Spinal cord (tissue), 10 donors: ENCODE measurements around the gene GCLC. TPM values are rescaled to one million over a fixed set of nuclear protein-coding genes. Genes with fewer than 3 reads are reported as not detected.

Experiments
- DNase-seq, 6 donors: peaks; one replicate each; pipeline versions ENCODE4 v3.0.0 to v3.0.0-alpha.2; 2013 to 2015; ENCODE audit warnings: low spot score in 6 of 6, low read depth in 4 of 6
- H3K27ac ChIP-seq: one replicate; pipeline ENCODE4 v1.5.1; 2013; ENCODE audit warnings: low read depth, low read length, control low read depth
- H3K27me3 ChIP-seq: one replicate; pipeline ENCODE4 v1.6.1; 2013; ENCODE audit warnings: low read length; ENCODE audit not compliant: control insufficient read depth, insufficient read depth
- H3K36me3 ChIP-seq: one replicate; pipeline ENCODE4 v1.6.1; 2013; ENCODE audit warnings: low read length; ENCODE audit not compliant: control insufficient read depth, insufficient read depth
- H3K4me1 ChIP-seq: one replicate; pipeline ENCODE4 v1.6.1; 2013; ENCODE audit warnings: low read length; ENCODE audit not compliant: control insufficient read depth, insufficient read depth
- H3K4me3 ChIP-seq: one replicate; pipeline ENCODE4 v1.5.1; 2013; ENCODE audit warnings: low read depth, low read length, control low read depth
- H3K9me3 ChIP-seq: one replicate; pipeline ENCODE4 v1.6.1; 2013; ENCODE audit warnings: low read length; ENCODE audit not compliant: control insufficient read depth, insufficient read depth
- WGBS: methylation state at CpG from one replicate; pipeline ENCODE4 v1.1.5; 2013; ENCODE audit warnings: missing lambda C conversion rate; ENCODE audit not compliant: insufficient coverage; 5-methylcytosine and 5-hydroxymethylcytosine counted together
- polyA plus RNA-seq, 2 donors: library from polyadenylated mRNA; unstranded; fragments of 120-200 nt; gene quantifications; one replicate each; pipeline ENCODE4 v1.2.1, GENCODE V29; 2013; ENCODE audit not compliant: insufficient read length in 2 of 2
- total RNA-seq, 2 donors: library from RNA; depleted of rRNA in 1 of 2; stranded (reverse); fragments of 120-200 nt in 1 of 2; fragments of >200 nt in 1 of 2; gene quantifications; one replicate each; pipeline versions ENCODE4 v1.2.3 to v1.2.4, GENCODE V29; 2013 to 2014
- donor health status: healthy.

The GCLC gene
- total and polyA plus RNA-seq, 4 donors, result 31.1 to 61.5 (median 38.6) TPM

GRCh38 chr6:53529324-53530036 lies 15.4 kb downstream of the GCLC start:
- Histone ChIP-seq H3K27me3 (no peaks in the 10 kb centered on the region), H3K4me3 (no peak overlapping the region), H3K36me3 (no peaks in the 10 kb centered on the region), H3K9me3 (no peaks in the 10 kb centered on the region), H3K4me1 (peaks cover 6% of the 10 kb centered on the region), H3K27ac (no peak overlapping the region)
- WGBS, result 66% methylated on average over 5 of the region's 5 CpGs
- no peak for DNase-seq

DNA sequence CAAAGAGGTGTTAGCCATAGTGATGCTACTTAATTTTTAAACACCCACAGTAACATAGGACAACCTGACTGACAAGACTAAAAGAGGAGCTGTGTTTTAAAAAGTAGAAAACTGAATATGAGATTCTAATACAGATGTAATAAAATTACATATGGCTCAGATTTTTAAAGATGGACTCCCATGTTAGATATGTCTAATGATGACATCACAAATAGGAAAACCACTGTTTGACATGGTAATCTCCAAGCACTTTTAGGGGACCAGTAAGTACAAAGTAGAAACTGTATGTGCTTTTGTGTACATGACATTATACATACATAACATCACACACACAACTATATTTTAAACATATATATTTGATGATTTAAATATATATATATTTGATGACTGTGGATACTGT lies 16.8 kb downstream of the GCLC start:
- H3K4me1 ChIP-seq, result peaks cover 10% of the 10 kb centered on the region
- no peaks in the 10 kb centered on the region for H3K9me3 ChIP-seq
- no peak overlapping the region for H3K4me3 ChIP-seq
- no peaks in the 10 kb centered on the region for H3K36me3 ChIP-seq
- no peaks in the 10 kb centered on the region for H3K27me3 ChIP-seq
- H3K27ac ChIP-seq, result no peak overlapping the region
- no peak for DNase-seq

DNA sequence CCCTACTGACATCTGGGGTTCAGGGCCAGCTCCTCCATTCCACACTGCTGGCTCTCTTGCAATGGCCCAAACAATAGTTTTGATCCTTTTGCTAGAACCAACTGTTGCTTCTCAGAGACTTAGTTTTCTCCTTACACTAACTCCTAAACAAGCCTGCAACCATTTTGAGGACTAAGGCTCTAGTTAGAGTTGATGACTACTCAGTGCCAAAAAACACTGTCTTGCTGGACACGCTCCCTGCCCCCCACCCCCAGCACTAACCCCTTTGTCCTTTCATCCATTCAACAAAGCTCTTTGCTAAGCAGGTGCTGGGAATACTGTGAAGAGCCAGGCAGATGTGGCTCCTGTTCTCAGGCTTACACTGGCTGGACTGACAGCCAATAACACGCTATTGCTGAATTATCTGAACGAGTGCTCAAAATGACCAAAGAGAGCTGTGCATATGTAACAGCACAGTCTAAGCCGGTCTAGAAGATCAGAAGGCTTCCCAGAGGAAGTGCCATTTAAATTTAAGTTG lies 17.6 kb downstream of the GCLC start:
- Histone ChIP-seq H3K27ac (no peak overlapping the region), H3K4me1 (peaks cover 10% of the 10 kb centered on the region), H3K4me3 (no peak overlapping the region), H3K27me3 (no peaks in the 10 kb centered on the region), H3K36me3 (no peaks in the 10 kb centered on the region), H3K9me3 (no peaks in the 10 kb centered on the region)
- DNase-seq, result no peak
- 36% methylated on average over 3 of the region's 4 CpGs for WGBS

DNA sequence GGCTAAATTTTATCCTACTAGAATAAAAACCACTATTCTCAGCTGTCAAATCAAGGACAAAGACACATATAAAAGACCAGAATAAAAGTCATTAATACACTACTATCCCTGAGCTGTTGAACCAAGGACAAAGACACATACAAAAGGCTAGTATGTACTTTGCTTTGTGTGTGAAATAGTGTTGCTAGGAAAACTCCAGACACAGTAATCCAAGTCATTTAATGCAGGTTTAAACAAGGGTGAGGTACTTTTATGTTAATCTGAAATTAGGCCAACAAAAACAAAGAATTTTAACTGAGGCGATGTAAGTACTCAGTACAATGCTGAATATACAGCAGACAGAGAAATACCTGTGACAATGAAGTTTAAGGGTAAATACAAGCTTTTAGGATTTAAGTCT lies 18.9 kb downstream of the GCLC start:
- Histone ChIP-seq H3K9me3 (no peaks in the 10 kb centered on the region), H3K4me1 (peaks cover 10% of the 10 kb centered on the region), H3K27me3 (no peaks in the 10 kb centered on the region), H3K36me3 (no peaks in the 10 kb centered on the region), H3K27ac (no peak overlapping the region), H3K4me3 (no peak overlapping the region)
- DNase-seq, result peak in 2 of 6 donors; percentile 16 to 23
- no CpG with 5 or more reads among the region's 1 CpG for WGBS

- H3K36me3 ChIP-seq, result peaks cover 5% of the 10 kb centered on the region
- no peak for DNase-seq
- WGBS, result 80% methylated on average over 1 of the region's 1 CpG
- H3K4me3 ChIP-seq, result no peak overlapping the region
- no peaks in the 10 kb centered on the region for H3K27me3 ChIP-seq
- H3K27ac ChIP-seq, result no peak overlapping the region
- H3K4me1 ChIP-seq, result peaks cover 10% of the 10 kb centered on the region
- H3K9me3 ChIP-seq, result no peaks in the 10 kb centered on the region
These were observed 20.5 kb downstream of the GCLC start for GRCh38 chr6:53524455-53524815.

GRCh38 chr6:53523511-53524454 lies 21.1 kb downstream of the GCLC start:
- Histone ChIP-seq H3K27ac (no peak overlapping the region), H3K4me3 (no peak overlapping the region), H3K27me3 (no peaks in the 10 kb centered on the region), H3K36me3 (peaks cover 7% of the 10 kb centered on the region), H3K4me1 (peaks cover 10% of the 10 kb centered on the region), H3K9me3 (no peaks in the 10 kb centered on the region)
- no peak for DNase-seq
- 50% methylated on average over 3 of the region's 8 CpGs for WGBS

- DNase-seq, result no peak
- Histone ChIP-seq H3K4me1 (peaks cover 5% of the 10 kb centered on the region), H3K4me3 (no peak overlapping the region), H3K27ac (no peak overlapping the region), H3K9me3 (no peaks in the 10 kb centered on the region), H3K27me3 (no peaks in the 10 kb centered on the region), H3K36me3 (peaks cover 7% of the 10 kb centered on the region)
- WGBS, result 76% methylated on average over 6 of the region's 14 CpGs
These were observed 24.5 kb downstream of the GCLC start for GRCh38 chr6:53520320-53520928.

DNA sequence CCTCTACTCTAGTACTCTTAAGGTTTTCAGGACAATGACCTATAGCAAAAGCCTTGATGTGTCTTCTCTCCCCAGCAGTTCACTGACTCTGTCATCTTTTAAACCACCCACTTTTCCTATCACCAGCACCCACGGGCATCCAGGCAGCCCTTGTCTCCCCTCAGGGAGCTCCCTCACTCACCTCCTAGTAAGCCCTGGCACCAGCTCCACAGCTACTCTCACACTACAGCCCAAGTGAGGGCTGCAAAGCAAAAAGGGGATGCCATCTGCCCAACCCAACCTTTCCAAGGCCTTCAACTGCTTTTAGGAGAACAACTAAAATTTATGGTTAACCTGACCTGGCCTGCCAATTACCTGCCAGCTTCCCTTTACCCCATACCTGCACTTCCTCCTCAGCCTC lies 26.0 kb downstream of the GCLC start:
- Histone ChIP-seq H3K36me3 (peaks cover 12% of the 10 kb centered on the region), H3K27ac (no peak overlapping the region), H3K27me3 (no peaks in the 10 kb centered on the region), H3K4me3 (no peak overlapping the region), H3K9me3 (no peaks in the 10 kb centered on the region), H3K4me1 (no peaks in the 10 kb centered on the region)
- DNase-seq, result no peak
- WGBS, result 86% methylated on average over 1 of the region's 1 CpG

- no CpG with 5 or more reads among the region's 2 CpGs for WGBS
- peaks cover 16% of the 10 kb centered on the region for H3K36me3 ChIP-seq
- H3K4me1 ChIP-seq, result no peaks in the 10 kb centered on the region
These were observed 27.9 kb downstream of the GCLC start for GRCh38 chr6:53517021-53517420.

More at GRCh38 chr6:53517021-53517420, 27.9 kb downstream of the GCLC start:
- no peak overlapping the region for H3K27ac ChIP-seq
- H3K4me3 ChIP-seq, result no peak overlapping the region
- H3K9me3 ChIP-seq, result no peaks in the 10 kb centered on the region
- H3K27me3 ChIP-seq, result no peaks in the 10 kb centered on the region
- DNase-seq, result no peak
